ENCODE data around the gene MXD4.

Gene MXD4

GRCh38 chr4:2287594-2287915 is 25.6 kb upstream of the MXD4 start:
- no peak overlapping the region for H3K4me3 ChIP-seq (ENCODE audit: low read depth, low read length)
- no peak for TF ChIP-seq CTCF (IDR thresholded peaks at IDR 0.05; ENCODE audit: low read depth, low read length, missing control alignments)
- no peak for DNase-seq (ENCODE audit: low read depth)

GRCh38 chr4:2286904-2287593 is 25.1 kb upstream of the MXD4 start:
- TF ChIP-seq CTCF (IDR thresholded peaks at IDR 0.05; ENCODE audit: low read depth, low read length, missing control alignments) = no peak
- H3K4me3 ChIP-seq (ENCODE audit: low read depth, low read length) = no peak overlapping the region
- DNase-seq (ENCODE audit: low read depth) = no peak

DNA sequence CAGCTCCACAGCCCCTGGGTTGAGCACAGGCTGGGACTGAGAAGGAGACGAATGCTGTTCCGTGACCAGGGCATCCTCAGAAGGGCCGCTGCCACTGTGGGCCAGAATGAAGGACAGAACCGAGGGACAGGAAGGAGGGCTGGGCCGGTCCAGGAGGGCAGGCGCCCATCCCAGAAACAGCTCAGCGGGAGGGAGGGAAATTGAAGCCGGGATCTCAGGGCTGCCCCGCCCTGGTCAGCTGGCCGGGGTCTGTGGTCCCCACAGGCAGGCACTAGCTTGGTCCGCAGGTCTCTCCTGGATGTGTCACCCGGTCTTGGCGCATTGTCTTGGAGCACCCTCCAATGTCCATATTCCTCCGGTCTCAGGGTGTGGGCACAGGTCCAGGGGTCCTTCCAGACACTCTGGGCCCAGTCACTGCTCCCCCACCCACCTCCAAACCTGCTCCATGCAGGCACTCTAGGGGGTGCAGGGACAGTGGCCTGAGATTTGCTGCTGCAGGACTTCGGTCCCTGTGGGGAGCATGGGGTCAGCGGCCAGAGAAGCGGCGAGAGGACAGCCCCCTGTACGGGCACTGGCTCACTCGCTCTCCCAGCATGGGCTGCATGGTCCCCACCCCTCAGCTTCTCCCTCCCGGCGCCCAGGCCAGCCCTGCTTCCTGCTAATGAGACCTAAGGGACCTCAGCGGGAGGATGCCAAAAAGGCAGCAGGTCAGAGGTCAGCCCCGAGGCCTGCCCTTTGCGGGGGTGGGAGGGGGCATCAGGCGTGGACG is 23.9 kb upstream of the MXD4 start:
- H3K4me3 ChIP-seq (ENCODE audit: low read depth, low read length) = no peak overlapping the region
- no peak for DNase-seq (ENCODE audit: low read depth)
- TF ChIP-seq CTCF (IDR thresholded peaks at IDR 0.05; ENCODE audit: low read depth, low read length, missing control alignments) = no peak

GRCh38 chr4:2284934-2285612 is 23.2 kb upstream of the MXD4 start:
- no peak for TF ChIP-seq CTCF (IDR thresholded peaks at IDR 0.05; ENCODE audit: low read depth, low read length, missing control alignments)
- no peak overlapping the region for H3K4me3 ChIP-seq (ENCODE audit: low read depth, low read length)
- DNase-seq (ENCODE audit: low read depth) = no peak

DNA sequence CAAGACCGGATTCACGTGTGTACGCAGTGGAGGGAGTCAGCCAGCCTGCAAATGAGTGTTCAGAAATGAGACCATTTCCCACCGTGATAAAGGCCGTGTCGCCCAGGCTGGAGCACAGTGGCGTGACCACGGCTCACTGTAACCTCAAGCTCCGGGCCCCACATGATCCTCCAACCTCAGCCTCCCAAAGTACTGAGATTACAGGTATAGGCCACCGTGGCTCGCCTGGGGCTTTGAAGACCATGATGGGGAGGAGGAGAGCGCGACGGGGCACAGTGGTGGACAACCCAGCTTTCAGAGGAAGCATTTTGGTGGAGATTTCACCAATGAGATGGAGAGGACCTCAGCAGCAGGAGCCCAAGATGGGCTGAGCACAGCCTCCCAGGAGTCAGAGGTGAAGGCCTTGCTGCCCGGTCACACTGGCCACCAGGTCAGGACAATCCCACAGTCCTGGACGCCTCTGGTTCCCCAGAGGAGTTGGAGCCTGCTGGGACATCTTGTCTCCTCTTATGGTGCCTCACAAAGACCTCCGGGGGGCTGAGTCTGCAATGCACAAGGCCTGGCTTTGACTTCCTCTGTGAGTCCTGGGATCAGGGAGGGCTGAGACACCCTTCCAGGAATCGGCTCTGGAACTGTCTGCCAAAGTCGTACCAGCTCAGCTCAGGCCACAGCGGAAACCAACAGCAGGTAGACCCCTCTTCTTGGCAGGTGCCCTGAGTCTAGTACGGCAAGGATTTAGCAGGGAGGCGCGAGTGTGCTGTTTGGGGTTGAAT is 22.4 kb upstream of the MXD4 start:
- TF ChIP-seq CTCF (IDR thresholded peaks at IDR 0.05; ENCODE audit: low read depth, low read length, missing control alignments) = no peak
- no peak overlapping the region for H3K4me3 ChIP-seq (ENCODE audit: low read depth, low read length)
- DNase-seq (ENCODE audit: low read depth) = no peak

DNA sequence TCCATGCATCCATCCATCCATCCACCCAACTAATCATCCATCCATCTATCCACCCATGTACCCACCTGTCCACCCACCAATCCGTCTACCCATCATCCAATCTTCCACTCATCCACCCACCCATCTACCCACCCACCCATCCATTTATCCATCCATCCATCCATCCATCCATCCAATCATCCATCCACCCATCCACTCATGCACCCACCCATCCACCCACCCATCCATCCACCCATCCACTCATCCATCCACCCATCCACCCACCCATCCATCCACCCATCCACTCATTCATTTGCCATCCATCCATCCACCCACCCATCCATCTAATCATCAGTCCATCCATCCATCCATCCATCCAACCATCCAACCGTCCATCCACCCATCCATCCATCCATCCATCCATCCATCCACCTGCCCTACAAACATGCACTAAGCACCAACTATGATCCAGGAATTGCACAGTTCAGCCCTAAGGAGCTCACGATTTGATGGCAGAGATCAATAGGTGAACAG is 21.3 kb upstream of the MXD4 start:
- no peak for DNase-seq (ENCODE audit: low read depth)
- no peak overlapping the region for H3K4me3 ChIP-seq (ENCODE audit: low read depth, low read length)
- TF ChIP-seq CTCF (IDR thresholded peaks at IDR 0.05; ENCODE audit: low read depth, low read length, missing control alignments) = no peak
